Right ventricle myocardium superior (tissue), 1 donor: Measurements from ENCODE around the gene GCSAML. TPM values are rescaled to one million over a fixed set of nuclear protein-coding genes. Genes with fewer than 3 reads are reported as not detected.
"Not testable (repeated sequence)": the region's sequence is repeated elsewhere in the genome, so short reads cannot be mapped to it uniquely, and the experiment has no call there.

Experiments used
- ATAC-seq: fragments of 200-7000 bp; cut with Tn5 transposase; one replicate; pipeline ENCODE4 v1.9.1; 2020; ENCODE audit warnings: mild to moderate bottlenecking; ENCODE audit not compliant: poor library complexity
- DNase-seq: peaks from one replicate; pipeline ENCODE4 v3.0.0-alpha.2; 2020
- intact Hi-C: fragments of 100-400 bp; cut with DNase I; formaldehyde crosslinking; loops from one replicate; pipeline ENCODE4 v1.11.2; 2022
- long read RNA-seq: library from polyadenylated mRNA; unstranded; transcript quantifications from one replicate; pipeline ENCODE4 v2.0.0, GENCODE V29; 2021
- total RNA-seq: library from RNA; stranded (reverse); fragmentation: NEBNext Ultra II Directional; extraction: Animal tissue kit (Norgen Biotek cat#: 25700); gene quantifications from one replicate; pipeline ENCODE4 v1.2.1, GENCODE V29; 2021
- donor health status: DM: no; HTN: yes; CAD: no; lungs with severe emphysema.

GCSAML gene
- total RNA-seq, result 0.24 TPM
- long read RNA-seq, result 0 reads

DNA sequence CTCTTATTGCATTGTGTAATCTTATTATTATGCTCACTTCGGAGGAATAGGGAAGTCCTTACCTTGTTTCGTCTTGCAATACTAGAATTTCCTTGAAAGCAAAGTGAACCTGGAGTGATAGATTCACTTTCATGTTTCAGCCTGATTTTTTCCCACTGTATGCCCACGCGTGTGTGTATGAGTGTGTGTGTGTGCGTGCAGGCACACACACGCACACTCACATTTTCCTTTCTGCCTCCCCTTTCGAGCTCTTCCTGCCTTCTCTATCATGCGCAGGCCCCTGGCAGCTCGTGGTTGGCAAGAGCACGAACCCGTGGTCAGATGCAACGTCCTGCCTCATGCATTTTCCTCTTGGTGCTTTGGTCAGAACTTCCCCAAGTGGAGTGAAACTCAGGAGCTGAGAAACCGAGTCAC is at the start of gene GCSAML:
Gene GCSAML (plus strand): TSS at position 366 of the 414 bp plus-strand sequence. CDS start 58 bp downstream, outside the sequence.
- DNase-seq (no peak), ATAC-seq (no peak)
- intact Hi-C loops, result no loop called here

DNA sequence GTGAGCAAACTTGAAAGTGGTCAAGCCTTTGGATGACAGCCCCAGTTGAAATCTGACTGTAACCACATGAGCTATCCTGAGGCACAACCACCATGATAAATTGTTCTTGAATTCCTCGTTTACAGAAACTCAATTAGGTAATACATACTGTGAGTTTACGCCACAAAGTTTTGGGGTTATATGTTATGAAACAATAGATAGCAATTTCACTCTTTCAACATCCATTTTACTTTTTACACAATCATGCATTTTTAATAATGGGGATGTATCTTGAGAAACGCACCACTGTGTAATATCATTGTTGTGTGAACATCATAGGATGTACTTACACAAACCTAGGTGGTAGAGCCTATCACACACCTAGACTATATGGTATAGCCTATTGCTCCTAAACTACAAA is 48.1 kb upstream of the GCSAML start:
- DNase-seq, result no peak
- ATAC-seq, result no peak
- intact Hi-C loops, result no loop called here

DNA sequence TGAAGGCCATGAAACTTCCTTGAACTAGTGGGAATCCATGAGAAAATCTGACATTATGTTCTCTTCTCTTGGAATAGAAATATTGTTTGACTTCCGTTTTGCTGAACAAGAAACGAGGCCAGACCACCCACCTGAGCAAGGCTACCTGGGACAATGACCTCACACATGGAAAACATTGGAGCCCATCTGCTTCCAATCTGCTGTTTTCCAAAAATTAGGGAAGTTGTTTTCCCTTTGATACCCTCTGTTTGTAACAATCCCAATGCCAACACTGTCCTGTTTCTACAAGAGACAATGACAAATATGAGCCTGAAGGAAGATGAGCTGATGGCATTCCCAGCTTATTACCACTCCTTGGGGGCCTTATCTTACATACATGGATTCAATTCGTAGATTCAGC is 42.1 kb upstream of the GCSAML start:
- ATAC-seq, result no peak
- DNase-seq, result no peak
- intact Hi-C loops, result no loop called here

DNA sequence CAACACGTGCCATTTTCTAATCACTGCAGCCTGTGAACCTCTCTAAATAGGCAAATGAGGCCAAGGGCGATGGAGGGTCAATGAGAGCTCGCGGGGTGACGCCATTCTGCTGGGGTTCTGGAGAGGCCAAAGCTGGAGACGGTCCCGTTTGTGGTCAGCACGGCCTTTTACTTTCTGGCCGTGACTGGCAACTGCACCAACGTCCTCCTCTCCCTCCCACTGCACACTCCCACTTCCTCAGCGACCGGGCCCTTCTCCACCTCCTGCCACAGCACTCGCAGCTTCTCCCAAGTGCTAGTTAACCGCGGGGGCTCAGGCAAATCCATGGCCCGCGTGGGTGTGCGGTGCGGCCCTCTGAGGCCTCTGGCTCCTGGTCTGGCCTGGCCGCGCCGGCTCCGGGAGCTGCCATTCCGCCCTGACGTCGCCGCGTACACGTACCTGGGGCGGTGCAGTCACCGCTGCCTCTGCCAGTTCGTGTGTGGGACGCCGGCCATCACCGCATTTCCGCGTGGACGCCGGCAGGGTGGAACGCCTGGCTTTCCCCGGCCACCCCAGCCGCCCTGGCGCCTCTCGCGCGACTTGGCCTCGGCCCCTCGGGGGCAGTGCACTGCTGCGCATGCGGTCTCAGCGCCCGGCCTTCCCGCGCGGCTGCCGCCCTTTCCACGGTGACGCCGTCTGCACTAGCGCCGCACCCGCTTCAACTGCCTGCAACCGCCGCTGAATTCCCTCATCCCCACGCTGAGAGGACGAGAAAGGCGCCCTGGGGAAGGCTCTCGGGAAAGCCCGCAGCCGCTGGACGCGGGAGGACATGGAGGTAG is 30.9 kb upstream of the GCSAML start:
- intact Hi-C loops, result no loop called here
- ATAC-seq (no peak), DNase-seq (no peak)

DNA sequence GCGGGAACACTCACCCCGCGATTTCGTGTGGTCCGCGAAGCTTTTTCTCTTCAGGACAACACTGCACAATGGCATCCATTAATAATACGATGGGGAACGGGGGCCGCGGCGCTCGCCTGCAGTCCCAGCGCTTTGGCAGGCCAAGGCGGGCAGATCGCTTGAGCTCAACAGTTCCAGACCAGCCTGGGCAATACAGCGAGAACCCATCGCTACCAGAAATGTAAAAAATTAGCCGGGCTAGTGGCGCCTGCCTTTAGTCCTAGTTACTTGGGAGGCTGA is 30.4 kb upstream of the GCSAML start:
- no peak for ATAC-seq
- DNase-seq, result no peak
- intact Hi-C loops, result no loop called here

DNA sequence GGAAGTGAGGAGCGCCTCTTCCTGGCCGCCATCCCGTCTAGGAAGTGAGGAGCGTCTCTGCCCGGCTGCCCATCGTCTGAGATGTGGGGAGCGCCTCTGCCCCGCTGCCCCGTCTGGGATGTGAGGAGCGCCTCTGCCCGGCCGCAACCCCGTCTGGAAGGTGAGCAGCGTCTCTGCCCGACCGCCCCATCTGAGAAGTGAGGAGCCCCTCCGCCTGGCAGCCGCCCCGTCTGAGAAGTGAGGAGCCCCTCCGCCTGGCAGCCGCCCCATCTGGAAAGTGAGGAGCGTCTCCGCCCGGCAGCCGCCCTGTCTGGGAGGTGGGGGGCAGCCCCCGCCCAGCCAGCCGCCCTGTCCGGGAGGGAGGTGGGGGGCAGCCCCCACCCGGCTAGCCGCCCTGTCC is 27.0 kb upstream of the GCSAML start:
- intact Hi-C loops, ATAC-seq, DNase-seq: not testable (repeated sequence)

DNA sequence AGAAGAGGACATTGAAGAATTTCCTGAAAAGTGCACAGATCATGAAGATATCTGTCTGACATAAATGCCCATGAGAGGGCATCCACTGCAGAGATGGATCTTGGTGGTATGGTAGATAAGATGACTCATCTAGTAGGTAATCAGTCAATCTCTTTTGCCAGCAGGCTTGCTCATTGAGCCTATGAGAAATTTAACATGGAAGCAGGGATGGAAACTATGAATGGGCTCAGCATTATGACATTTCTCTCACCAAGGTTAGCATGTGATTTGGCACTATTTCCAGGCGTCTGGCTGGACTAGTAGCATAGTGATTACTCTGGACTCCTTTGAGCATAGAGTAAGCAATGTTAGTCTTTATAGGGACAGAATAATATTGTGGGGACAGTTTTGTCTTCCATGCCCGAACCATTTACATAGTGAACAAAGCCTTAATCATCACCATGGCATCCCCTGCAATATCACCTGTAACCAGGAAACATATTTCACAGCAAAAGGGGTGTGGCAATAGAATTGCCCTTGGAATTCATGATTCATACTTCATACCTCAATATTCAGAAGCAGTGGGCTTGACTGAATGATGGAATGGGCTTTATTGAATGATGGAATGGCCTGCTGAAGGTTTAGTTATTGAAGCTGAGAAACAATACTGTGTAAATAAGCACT is 20.0 kb upstream of the GCSAML start:
- ATAC-seq (no peak), DNase-seq (no peak)
- intact Hi-C loops, result no loop called here

DNA sequence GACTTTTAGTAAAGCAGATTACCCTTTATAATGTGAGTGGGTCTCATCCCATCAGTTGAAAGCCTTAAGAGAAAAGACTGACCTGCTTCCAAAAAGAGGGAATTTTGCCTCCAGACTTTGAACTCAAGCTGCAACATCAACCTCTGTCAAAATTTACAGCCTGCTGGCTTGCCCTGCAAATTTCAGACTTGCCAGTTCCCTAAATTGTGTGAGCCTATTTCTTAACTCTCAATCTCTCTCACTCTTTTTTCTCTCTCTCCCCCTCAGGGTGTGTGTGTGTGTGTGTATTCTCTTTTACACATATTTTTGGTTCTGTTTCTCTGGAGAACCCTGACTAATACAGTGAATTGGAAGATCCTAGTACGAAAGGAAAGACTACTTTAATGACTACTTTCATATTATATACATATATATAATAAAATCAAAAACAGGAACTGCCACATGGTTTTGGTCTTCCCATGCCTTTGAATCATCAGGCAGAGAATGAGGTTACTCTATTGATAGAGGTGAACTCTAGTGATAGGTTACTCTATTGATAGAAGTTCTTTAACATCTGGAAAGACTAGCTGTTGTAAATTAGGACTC is 19.1 kb upstream of the GCSAML start:
- no peak for ATAC-seq
- no peak for DNase-seq
- intact Hi-C loops, result no loop called here

DNA sequence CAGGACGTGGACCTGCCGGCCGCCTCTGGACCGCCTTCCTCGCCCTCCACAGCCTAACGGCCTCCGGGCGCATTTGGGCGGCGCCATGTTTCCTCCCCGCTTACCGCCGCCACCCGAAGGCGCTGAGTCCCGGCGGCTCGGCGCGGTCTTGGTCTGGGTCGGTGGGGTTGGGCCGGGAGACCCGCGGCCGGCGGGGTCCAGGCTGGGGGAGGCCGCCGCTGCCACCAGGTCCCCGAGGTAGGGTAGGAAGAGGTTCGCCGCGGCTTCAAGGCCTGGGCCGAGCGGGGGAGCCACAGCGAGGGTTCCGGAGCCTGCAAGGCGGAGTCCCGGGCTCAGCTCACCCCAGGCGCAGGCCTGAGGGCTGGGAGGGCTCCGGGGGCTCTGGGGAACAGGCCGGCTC is 18.1 kb upstream of the GCSAML start:
- DNase-seq, result no peak
- intact Hi-C loops, result no loop called here
- ATAC-seq, result peak; percentile 22

DNA sequence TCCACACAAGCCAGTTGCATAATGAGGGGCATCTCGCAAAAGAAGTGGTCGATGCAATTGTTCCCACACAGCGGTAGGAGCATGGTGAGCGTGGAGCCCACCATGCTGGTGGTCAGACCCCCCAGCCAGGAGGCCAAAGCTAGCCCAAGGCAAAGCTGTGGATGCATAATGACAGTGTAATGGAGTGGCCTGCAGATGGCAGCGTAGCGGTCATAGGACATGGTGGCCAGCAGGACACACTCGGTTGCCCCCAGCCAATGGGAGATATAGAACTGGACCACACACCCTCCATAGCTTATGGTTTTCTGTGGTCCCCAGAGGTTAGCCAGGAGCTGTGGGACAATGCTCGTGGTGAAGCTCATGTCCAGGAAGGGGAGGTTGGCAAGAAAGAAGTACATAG is 17.0 kb upstream of the GCSAML start:
- intact Hi-C loops, result no loop called here
- DNase-seq, result no peak
- no peak for ATAC-seq

DNA sequence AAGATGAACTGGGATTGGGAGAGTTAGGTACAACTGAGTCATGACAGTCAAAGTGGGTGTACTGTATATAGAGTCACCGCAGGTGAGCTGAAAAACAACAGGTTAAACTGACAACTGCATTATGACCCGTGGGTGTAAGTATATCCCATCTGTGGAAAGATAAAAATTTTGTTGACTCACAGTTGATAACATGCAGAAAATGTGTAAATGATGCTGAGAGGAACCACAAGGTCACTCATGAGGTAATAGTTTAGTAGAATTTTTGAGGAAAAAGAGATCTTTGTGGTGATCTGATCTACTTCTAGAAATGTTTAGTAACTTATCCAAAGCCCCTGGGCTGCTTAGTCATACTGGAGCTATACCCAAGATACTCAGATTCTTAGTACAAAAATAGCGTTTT is 13.5 kb upstream of the GCSAML start:
- DNase-seq (no peak), ATAC-seq (no peak)
- intact Hi-C loops, result no loop called here

DNA sequence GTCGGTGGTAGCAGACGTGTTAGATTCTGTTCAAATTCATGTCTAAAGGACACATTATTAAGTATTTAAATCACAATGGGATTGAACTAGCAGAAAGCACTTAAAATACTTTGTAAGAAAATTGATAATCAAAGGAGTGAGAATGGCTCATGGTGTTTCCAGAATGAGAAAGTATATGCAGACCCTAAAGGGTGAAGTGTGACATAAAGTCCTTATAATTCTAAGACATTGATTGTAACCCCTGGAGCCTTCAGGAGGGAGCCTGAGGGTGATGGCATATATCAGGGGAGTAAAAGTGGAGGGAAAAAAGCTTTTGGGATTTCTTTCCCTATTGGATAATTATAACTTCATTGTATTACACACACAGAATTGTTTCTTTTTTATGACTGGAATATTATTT is 12.6 kb upstream of the GCSAML start, which contains the start of gene OR2C3:
Gene OR2C3 (minus strand): TSS at position 101 of the 400 bp plus-strand sequence. CDS start 3,929 bp downstream, outside the sequence.
- no peak for DNase-seq
- intact Hi-C loops, result no loop called here

DNA sequence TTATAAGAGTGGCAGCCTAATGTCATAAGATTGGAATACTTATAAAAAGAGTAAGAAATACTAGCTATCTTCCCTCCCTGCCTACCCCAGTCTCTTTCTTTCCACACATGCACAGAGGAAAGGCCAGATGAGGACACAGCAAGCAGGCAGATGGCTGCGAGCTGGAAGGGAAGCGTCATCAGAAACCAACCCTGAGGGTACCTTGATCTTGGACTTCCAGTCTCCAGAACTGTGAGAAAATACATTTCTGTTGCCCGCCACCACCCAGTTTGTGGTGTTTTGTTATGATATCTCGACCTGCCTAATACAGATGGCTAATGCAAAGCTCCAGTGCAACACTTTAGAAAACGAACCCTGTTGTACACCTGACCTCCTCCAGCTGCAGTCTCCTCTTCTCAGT is 10.4 kb upstream of the GCSAML start:
- ATAC-seq (no peak), DNase-seq (no peak)
- intact Hi-C loops, result no loop called here

More for the DNA sequence above, 12.6 kb upstream of the GCSAML start, which contains the start of gene OR2C3:
- no peak for ATAC-seq

DNA sequence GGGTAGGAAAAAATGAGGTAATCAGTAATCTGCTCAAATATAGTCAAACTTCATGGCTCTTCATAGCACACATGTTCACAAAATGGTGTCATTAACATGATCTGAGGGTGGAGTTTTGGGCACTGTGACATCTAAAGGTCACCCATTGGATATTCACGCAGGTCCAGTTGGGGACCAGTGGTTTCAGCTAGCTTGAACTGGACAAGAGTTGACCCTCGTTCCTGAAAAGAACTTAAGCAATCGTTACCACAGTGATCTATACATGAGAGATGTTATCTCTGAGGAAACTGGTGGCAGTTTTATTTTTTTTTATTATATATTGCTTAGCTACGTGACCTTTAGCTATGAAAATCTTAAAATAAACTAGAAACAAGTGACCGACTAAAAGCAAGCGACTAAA is 9.7 kb upstream of the GCSAML start:
- intact Hi-C loops, result no loop called here
- no peak for ATAC-seq
- DNase-seq, result no peak

DNA sequence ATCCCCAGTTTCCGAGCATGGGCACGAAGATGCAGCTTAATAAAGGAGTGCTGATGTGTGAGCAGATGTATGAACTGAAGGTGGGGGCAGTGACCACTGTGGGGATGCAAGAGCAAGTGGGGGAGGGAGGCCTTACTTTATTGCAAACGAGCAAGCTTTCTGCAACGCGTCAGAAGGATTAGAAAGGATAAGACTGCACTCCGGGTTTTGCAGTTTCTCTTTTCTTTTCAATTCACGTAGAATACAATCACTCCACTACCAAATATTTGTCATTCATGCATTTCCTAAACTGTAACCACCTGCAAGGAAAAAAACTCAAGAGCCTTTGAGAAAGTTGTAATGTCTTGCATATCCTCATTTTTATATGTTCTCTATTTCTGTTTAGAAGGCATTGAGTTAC is 8.4 kb upstream of the GCSAML start:
- no peak for DNase-seq
- no peak for ATAC-seq
- intact Hi-C loops, result no loop called here

DNA sequence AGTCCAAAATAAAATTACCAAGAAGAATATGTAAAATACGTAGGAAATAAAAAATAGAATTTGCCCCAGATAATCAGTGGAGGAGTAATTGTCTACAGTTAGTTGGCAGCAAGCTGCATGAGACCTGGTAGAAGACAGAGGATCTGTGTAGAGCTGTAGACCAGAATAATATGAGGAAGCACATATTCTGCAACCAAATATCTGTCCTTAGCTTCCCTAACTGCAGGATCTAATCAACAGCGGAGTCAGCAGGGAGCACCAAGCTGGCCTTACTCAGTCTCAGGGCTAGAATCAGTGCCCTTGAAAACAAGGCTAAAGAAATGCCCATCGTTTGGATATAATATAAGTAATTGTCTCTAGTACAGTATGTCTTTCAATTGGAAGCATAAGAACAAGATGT is 6.1 kb upstream of the GCSAML start:
- DNase-seq (no peak), ATAC-seq (no peak)
- intact Hi-C loops, result no loop called here

DNA sequence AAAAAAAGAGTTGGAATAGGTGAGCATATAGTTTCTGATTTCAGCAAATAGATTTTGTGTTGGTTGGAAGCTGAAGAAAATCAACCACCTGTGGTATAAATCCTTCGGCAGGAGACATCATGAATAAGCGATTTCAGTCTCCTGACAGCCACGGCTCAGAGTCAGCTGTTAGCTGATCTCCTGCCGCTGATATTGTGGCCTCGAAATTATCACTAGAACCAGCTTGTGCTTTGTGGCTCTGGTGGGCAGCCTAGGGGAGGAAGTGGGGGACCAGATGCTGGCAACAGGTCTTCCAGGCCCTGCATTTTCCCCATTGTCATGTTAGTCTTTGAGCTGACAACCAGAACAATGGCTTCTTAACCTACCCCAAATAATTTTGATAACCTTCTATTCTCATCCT is 842 bp upstream of the GCSAML start:
- ATAC-seq (no peak), DNase-seq (no peak)
- intact Hi-C loops, result no loop called here

DNA sequence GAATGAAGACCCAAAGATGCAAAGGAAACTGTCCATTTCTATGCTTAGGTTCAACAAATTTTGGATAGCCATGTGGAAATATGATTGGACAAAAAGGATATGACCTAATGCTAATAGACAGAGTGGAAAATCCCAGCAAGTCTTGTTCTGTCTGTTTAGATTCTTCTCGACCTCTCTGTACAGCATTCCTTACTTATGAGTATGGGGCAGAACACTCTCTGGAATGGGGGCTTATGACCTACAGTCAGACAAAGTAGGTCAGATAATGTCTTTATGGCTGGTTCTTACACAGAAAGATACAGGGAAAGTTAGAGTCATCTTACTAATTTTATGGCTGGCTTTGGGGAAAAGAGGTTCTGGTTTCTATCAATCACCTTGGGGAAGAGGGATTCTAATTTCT is 2.8 kb downstream of the GCSAML start:
- no peak for DNase-seq
- ATAC-seq, result no peak
- intact Hi-C loops, result no loop called here

DNA sequence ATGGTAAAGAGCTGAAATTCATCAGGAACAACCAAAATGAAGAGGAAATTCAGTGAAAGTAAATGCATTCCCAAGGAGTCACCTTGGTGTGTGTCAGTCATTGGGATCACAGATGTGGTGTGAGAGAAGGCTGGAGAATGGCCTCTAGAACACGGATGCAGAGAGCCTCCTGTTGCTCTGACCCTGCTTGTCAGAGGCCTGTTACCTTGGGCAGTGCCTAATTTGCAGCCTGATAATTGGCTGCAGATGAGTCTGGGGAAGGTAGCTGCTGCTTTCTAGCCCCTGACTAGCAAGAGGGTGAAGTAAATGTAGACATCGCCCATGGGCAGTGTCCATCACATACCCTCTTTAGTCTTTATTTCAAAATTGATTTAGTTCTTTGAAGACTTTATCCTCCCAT is 3.3 kb downstream of the GCSAML start:
- DNase-seq (no peak), ATAC-seq (no peak)
- intact Hi-C loops, result no loop called here
